ENCODE results near the gene TUSC2. TPM values are rescaled to one million over a fixed set of nuclear protein-coding genes. Genes with fewer than 3 reads are reported as not detected.

The TUSC2 gene
- total and polyA plus RNA-seq, 9 of the 15 experiments (the other 6 are each of a cell fraction or from before 2014, with no cell fraction given): 2.8 to 67.5 (median 25.8) TPM

GRCh38 chr3:50338965-50339364, 10.9 kb upstream of the TUSC2 start:
- TF ChIP-seq RAD51 (IDR thresholded peaks at IDR 0.05; ENCODE audit: borderline replicate concordance, low read depth) (no peak), ZNF354B (CRISPR knock-in tag; IDR thresholded peaks at IDR 0.05) (no peak), YY1 (IDR thresholded peaks at IDR 0.05; ENCODE audit: borderline replicate concordance in 1 of 3, control insufficient read depth in 1 of 3, extremely low read depth in 1 of 3, insufficient read depth in 3 of 3, insufficient read length in 1 of 3, insufficient replicate concordance in 2 of 3, low read depth in 1 of 3, low read length in 2 of 3) (peak in 1 of 3 experiments; percentile 73), MXI1 (IDR thresholded peaks at IDR 0.05; ENCODE audit: low read depth, low read length) (no peak), ZNF589 (CRISPR knock-in tag; IDR thresholded peaks at IDR 0.05; ENCODE audit: low read depth) (0 out of 2 replicates have a peak, but pooled peaks have one; percentile 33), ARID2 (IDR thresholded peaks at IDR 0.05) (no peak), CHAMP1 (IDR thresholded peaks at IDR 0.05) (no peak), ARNT (IDR thresholded peaks at IDR 0.05) (no peak), GTF2B (IDR thresholded peaks at IDR 0.05; ENCODE audit: extremely low read depth, insufficient read length) (no peak), ETS2 (tag; IDR thresholded peaks at IDR 0.05; ENCODE audit: borderline replicate concordance, poor library complexity, severe bottlenecking) (no peak)
- TF ChIP-seq, protein P1, sequence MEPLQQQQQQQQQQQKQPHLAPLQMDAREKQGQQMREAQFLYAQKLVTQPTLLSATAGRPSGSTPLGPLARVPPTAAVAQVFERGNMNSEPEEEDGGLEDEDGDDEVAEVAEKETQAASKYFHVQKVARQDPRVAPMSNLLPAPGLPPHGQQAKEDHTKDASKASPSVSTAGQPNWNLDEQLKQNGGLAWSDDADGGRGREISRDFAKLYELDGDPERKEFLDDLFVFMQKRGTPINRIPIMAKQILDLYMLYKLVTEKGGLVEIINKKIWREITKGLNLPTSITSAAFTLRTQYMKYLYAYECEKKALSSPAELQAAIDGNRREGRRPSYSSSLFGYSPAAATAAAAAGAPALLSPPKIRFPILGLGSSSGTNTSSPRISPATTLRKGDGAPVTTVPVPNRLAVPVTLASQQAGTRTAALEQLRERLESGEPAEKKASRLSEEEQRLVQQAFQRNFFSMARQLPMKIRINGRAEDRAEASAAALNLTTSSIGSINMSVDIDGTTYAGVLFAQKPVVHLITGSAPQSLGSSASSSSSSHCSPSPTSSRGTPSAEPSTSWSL (CRISPR knock-in tag; IDR thresholded peaks at IDR 0.05; ENCODE audit: borderline replicate concordance): no peak
- TF ChIP-seq, protein P2, sequence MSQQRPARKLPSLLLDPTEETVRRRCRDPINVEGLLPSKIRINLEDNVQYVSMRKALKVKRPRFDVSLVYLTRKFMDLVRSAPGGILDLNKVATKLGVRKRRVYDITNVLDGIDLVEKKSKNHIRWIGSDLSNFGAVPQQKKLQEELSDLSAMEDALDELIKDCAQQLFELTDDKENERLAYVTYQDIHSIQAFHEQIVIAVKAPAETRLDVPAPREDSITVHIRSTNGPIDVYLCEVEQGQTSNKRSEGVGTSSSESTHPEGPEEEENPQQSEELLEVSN (IDR thresholded peaks at IDR 0.05; ENCODE audit: borderline replicate concordance in 1 of 2, extremely low read depth in 1 of 2, insufficient read depth in 1 of 2, insufficient read length in 1 of 2, low read depth in 1 of 2, low read length in 1 of 2, poor library complexity in 1 of 2, severe bottlenecking in 1 of 2): no peak
- 6% methylated on average over 4 of the region's 5 CpGs for WGBS (ENCODE audit: insufficient coverage, low coverage, missing lambda C conversion rate)
- ChIA-PET POLR2A (interaction anchor here (0.6 to 1.1 kb wide), 5 partner anchors 8 to 1081 kb away, joined by 3 to 4 read pairs (median 3); partner anchors contain the start of genes CYB561D2, HYAL3, NAA80 and NPRL2), CTCF (ENCODE audit: low intra/inter-chr PET ratio) (no interaction called here)
- H3K36me3 ChIP-seq (ENCODE audit: control insufficient read depth, insufficient read depth, low read length): peaks cover 26% of the 10 kb centered on the region; the same call in 2 of the 3 replicates
- no peaks in the 10 kb centered on the region for H3K27me3 ChIP-seq (ENCODE audit: control insufficient read depth in 2 of 2, insufficient read depth in 2 of 2, low read length in 2 of 2)
- H3K9ac ChIP-seq (ENCODE audit: insufficient read depth in 1 of 2, low read depth in 2 of 2, low read length in 2 of 2): peak overlapping the region; percentile 95 to 98
- peak overlapping the region; percentile 47 for H2AFZ ChIP-seq (ENCODE audit: low read depth, low read length)
- in situ Hi-C loops (cut with MboI): no loop called here
- H3K27ac ChIP-seq (ENCODE audit: extremely low read depth, low read depth, low read length): peak overlapping the region; percentile 99
- intact Hi-C loops (cut with micrococcal nuclease): no loop called here
- ATAC-seq (no peak), FAIRE-seq (peak; percentile 6), DNase-seq (ENCODE audit: extremely low read depth in 1 of 4, low spot score in 3 of 4) (peak in 1 of 4 experiments; percentile 37)
- peaks cover 67% of the 10 kb centered on the region for H3K79me2 ChIP-seq (ENCODE audit: control insufficient read depth, insufficient read depth, low read length)
- H3K4me2 ChIP-seq (ENCODE audit: insufficient read depth, low read length): peak overlapping the region; percentile 95
- H3K4me1 ChIP-seq (replicated peaks in 1 of 2; ENCODE audit: control insufficient read depth in 2 of 2, insufficient read depth in 2 of 2, low read length in 2 of 2): peaks cover 36 to 58% of the 10 kb centered on the region in 2 experiments; a peak in 4 of 5 replicates
- H4K20me1 ChIP-seq (replicated peaks; ENCODE audit: control insufficient read depth, insufficient read depth, low read length): peaks cover 6% of the 10 kb centered on the region; the same call in 1 of the 2 replicates
- BruUV-seq (replicated peaks): no TSS peak
- peak overlapping the region; percentile 96 for H3K4me3 ChIP-seq
- no peaks in the 10 kb centered on the region for H3K9me3 ChIP-seq (replicated peaks; ENCODE audit: control insufficient read depth, insufficient read depth, low read depth, low read length)
- H3K9me1 ChIP-seq (ENCODE audit: control insufficient read depth, insufficient read depth, low read length): peaks cover 3% of the 10 kb centered on the region
